B cell (primary cell): ENCODE results near the gene NPFFR2.
"Not testable (repeated sequence)": the region's sequence is repeated elsewhere in the genome, so short reads cannot be mapped to it uniquely, and the experiment has no call there.

ENCODE experiments used
- EZH2 ChIP-seq: IDR thresholded peaks from 2 replicates; pipeline ENCODE4 v1.6.1; 2012; ENCODE audit warnings: borderline replicate concordance, low read depth, mild to moderate bottlenecking, moderate library complexity, low read length; ENCODE audit not compliant: insufficient read depth, poor library complexity, severe bottlenecking
- TF ChIP-seq, protein P1 (sequence below): fragments of 200-600 bp; IDR thresholded peaks from one replicate; pipeline ENCODE4 v1.8.0; 2022; ENCODE audit warnings: antibody characterized with exemption, mild to moderate bottlenecking

GRCh38 chr4:72169285-72169684 lies 137.5 kb downstream of the NPFFR2 start:
- TF ChIP-seq, protein P1, sequence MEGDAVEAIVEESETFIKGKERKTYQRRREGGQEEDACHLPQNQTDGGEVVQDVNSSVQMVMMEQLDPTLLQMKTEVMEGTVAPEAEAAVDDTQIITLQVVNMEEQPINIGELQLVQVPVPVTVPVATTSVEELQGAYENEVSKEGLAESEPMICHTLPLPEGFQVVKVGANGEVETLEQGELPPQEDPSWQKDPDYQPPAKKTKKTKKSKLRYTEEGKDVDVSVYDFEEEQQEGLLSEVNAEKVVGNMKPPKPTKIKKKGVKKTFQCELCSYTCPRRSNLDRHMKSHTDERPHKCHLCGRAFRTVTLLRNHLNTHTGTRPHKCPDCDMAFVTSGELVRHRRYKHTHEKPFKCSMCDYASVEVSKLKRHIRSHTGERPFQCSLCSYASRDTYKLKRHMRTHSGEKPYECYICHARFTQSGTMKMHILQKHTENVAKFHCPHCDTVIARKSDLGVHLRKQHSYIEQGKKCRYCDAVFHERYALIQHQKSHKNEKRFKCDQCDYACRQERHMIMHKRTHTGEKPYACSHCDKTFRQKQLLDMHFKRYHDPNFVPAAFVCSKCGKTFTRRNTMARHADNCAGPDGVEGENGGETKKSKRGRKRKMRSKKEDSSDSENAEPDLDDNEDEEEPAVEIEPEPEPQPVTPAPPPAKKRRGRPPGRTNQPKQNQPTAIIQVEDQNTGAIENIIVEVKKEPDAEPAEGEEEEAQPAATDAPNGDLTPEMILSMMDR: not testable (repeated sequence)
- not testable (repeated sequence) for TF ChIP-seq EZH2
